NCI-H524 (cell line): ENCODE data around the gene CHMP2A.
"Not testable (repeated sequence)": the region's sequence is repeated elsewhere in the genome, so short reads cannot be mapped to it uniquely, and the experiment has no call there.

ENCODE experiments used
- DNase-seq, 2 experiments: peaks; one replicate each; lab custom pipeline; 2025; lab: John Stamatoyannopoulos, UW

Gene CHMP2A

DNA sequence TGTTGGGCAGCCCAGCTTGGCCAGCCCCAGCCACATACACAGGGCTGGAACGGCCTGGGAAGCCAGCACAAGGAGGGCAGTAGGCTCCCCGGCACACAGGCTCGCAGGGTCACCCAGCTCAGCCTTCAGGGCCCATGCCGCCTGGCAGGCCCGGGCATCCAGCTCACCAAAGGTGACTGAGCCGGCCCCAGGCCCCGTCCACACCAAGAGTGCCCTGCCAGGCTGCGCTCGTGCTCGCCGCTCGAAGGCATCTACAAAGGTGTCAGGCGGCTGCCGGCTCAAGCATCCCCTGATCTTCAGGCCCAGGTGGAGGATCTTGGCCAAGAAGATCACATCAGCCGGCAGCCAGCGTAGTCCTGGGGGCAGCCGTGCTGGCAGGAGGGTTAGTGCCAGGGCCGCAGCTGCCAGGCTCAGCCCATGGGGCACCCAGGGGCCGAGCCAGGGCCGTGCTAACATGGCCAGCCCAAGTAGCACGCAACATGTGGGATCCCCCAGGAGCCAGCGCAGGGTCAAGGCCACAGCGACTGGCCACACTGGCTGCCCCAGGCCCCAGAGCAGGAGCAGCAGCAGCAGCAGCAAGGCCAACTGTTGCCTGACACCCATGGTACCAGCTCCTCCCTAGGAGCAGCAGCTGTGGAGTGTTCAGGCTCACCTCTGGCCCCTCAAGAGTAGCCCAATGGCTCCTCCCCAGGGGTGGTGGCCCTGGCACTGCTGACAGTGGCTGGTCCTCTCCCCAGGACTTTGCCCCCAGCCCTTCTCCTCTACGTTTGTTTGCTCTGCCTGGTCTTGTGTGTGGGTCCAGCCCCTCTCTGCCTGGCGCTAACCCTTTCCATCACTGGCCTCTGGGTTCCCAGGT is 43.3 kb downstream of the CHMP2A start, which contains the start of gene SLC27A5:
TSS of gene SLC27A5 (minus strand) at position 640 of the 856 bp plus-strand sequence. CDS start at position 603, 37 bp downstream.
- DNase-seq = no peak

- DNase-seq = no peak
Measured at GRCh38 chr19:58510084-58510862, 44.6 kb downstream of the CHMP2A start.

GRCh38 chr19:58509731-58510083 is 45.2 kb downstream of the CHMP2A start:
- DNase-seq = no peak

- DNase-seq = not testable (repeated sequence)
Measured at GRCh38 chr19:58507602-58508223, 47.2 kb downstream of the CHMP2A start.
